HEK293T (cell line): ENCODE results near the gene CDK13.

ENCODE experiments used
- ARNT ChIP-seq: fragments of 450-650 bp; IDR thresholded peaks from 2 replicates; pipeline ENCODE4 v1.6.1; 2017; ENCODE audit warnings: mild to moderate bottlenecking
- FOXM1 ChIP-seq: fragments of 450-650 bp; IDR thresholded peaks from 2 replicates; pipeline ENCODE4 v1.6.1; 2017; ENCODE audit warnings: mild to moderate bottlenecking, borderline replicate concordance
- SP1 ChIP-seq: fragments of 450-650 bp; IDR thresholded peaks from 2 replicates; pipeline ENCODE4 v1.6.1; 2017
- TARDBP ChIP-seq: fragments of 450-650 bp; IDR thresholded peaks from 2 replicates; pipeline ENCODE4 v1.6.1; 2016

DNA sequence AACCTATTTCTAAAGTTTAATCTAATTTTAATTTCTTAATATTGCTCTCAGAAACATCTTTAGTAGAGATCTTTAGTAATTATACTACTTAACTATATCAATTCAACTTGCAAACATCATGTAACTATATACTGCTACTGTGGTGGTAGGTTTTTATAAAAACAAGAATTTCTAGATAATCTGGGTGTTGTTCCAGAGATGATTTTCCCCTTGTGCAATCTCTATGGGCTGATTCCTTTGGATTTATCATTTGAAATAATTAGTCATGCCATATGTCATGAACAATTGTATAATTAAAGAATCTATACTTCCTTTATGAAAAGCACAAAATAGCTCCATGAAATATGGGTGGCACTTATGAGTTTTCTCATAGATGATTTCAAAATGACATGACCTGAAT lies 23.9 kb upstream of the CDK13 start:
- TF ChIP-seq TARDBP = no peak
- TF ChIP-seq ARNT = no peak
- TF ChIP-seq SP1 = no peak
- TF ChIP-seq FOXM1 = no peak
